Psoas muscle (tissue), 8 donors: ENCODE results near the gene CDC42EP1. TPM values are rescaled to one million over a fixed set of nuclear protein-coding genes. Genes with fewer than 3 reads are reported as not detected.

Experiments used
- ATAC-seq, 4 donors: fragments of 200-7000 bp; cut with Tn5 transposase; one replicate each; pipeline ENCODE4 v1.9.1; 2020; ENCODE audit warnings: moderate library complexity in 3 of 4, mild to moderate bottlenecking in 2 of 4
- DNase-seq, 2 donors: peaks; one replicate each; pipeline ENCODE4 v3.0.0-alpha.2; 2020
- H3K27ac ChIP-seq: fragments of 200-600 bp; one replicate; pipeline ENCODE4 v1.8.0; 2022
- H3K27me3 ChIP-seq, 3 donors: fragments of 200-600 bp in 1 of 3; one replicate each; pipeline versions ENCODE4 v1.6.1 to v1.8.0; 2013 to 2022; ENCODE audit warnings: low read length in 2 of 3, mild to moderate bottlenecking in 2 of 3, moderate library complexity in 1 of 3; ENCODE audit not compliant: insufficient read depth in 3 of 3
- H3K36me3 ChIP-seq, 2 donors: fragments of 200-600 bp in 1 of 2; one replicate each; pipeline versions ENCODE4 v1.6.1 to v1.8.0; 2013 to 2022; ENCODE audit warnings: low read depth in 1 of 2, mild to moderate bottlenecking in 1 of 2, moderate library complexity in 1 of 2; ENCODE audit not compliant: insufficient read depth in 1 of 2
- H3K4me1 ChIP-seq: fragments of 200-600 bp; one replicate; pipeline ENCODE4 v1.8.0; 2022
- H3K4me3 ChIP-seq: fragments of 200-600 bp; one replicate; pipeline ENCODE4 v1.8.0; 2022; ENCODE audit warnings: mild to moderate bottlenecking
- H3K9me3 ChIP-seq: fragments of 200-600 bp; one replicate; pipeline ENCODE4 v1.8.0; 2022
- WGBS, 3 donors: extraction: QIAGEN DNeasy Blood & Tissue Kit; methylation state at CpG; one replicate each; pipeline versions ENCODE4 v1.1.6 to v1.1.7; 2013; 5-methylcytosine and 5-hydroxymethylcytosine counted together
- intact Hi-C, 2 donors: fragments of 100-400 bp; cut with DNase I; formaldehyde crosslinking; loops; one replicate each; pipeline versions ENCODE4 v1.11.0 to v1.14.2; 2022
- polyA plus RNA-seq, 3 donors: library from polyadenylated mRNA; stranded (reverse); fragments of 200-250 nt; gene quantifications; one replicate each; pipeline ENCODE4 v1.2.3, GENCODE V29; 2013
- total RNA-seq, 4 donors: library from RNA; stranded (reverse); fragmentation: NEBNext Ultra II Directional in 2 of 4; extraction: Animal tissue kit (Norgen Biotek cat#: 25700) in 2 of 4; gene quantifications; one replicate each; pipeline versions ENCODE4 v1.2.1 to v1.2.4, GENCODE V29; 2021 to 2023
- TF ChIP-seq, protein P1 (sequence below): fragments of 200-600 bp; IDR thresholded peaks from one replicate; pipeline ENCODE4 v1.8.0; 2022; ENCODE audit warnings: antibody characterized with exemption
- donor health status: healthy with polysubstance abuse.
- donor health status: DM: no; HTN: no; CAD: no; lungs with moderate emphysema.
- donor health status: Bipolar disorder and iron deficiency.
- donor health status: healthy.
- donor health status: DM: yes; HTN: yes; CAD: no.
- donor health status: DM: no; HTN: no; CAD: no.
- donor health status: DM: no; HTN: no; CAD: no.
- donor health status: DM: yes; HTN: yes; CAD: no.

The CDC42EP1 gene
- total and polyA plus RNA-seq, 7 donors: 3.8 to 13.8 (median 6.9) TPM

DNA sequence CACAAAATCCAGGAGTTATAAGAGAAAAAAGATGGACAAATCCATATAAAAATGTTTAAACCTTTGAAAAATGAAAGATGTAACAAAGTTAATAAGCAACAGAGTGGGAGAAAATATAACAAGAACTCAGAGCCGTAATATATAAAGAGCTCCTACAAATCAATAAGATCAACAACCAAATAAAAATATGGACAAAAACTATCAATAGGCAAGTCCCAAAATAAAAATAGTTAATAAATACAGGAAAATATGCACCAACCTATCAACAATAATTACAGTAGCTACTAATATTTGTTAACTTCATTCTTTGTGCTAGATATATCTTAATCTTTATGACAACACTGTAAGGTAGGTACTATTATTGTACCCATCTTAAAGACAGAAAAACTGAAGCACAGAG lies 43.8 kb upstream of the CDC42EP1 start:
- no peak overlapping the region for H3K4me3 ChIP-seq
- H3K27me3 ChIP-seq: peaks cover 0 to 62% (median 13%) of the 10 kb centered on the region in 3 donors
- 33 to 97% (median 96%) methylated on average over 1 of the region's 1 CpG for WGBS, 3 donors
- TF ChIP-seq, protein P1, sequence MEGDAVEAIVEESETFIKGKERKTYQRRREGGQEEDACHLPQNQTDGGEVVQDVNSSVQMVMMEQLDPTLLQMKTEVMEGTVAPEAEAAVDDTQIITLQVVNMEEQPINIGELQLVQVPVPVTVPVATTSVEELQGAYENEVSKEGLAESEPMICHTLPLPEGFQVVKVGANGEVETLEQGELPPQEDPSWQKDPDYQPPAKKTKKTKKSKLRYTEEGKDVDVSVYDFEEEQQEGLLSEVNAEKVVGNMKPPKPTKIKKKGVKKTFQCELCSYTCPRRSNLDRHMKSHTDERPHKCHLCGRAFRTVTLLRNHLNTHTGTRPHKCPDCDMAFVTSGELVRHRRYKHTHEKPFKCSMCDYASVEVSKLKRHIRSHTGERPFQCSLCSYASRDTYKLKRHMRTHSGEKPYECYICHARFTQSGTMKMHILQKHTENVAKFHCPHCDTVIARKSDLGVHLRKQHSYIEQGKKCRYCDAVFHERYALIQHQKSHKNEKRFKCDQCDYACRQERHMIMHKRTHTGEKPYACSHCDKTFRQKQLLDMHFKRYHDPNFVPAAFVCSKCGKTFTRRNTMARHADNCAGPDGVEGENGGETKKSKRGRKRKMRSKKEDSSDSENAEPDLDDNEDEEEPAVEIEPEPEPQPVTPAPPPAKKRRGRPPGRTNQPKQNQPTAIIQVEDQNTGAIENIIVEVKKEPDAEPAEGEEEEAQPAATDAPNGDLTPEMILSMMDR: no peak
- DNase-seq: no peak
- no peak overlapping the region for H3K27ac ChIP-seq
- ATAC-seq: no peak
- no peaks in the 10 kb centered on the region for H3K36me3 ChIP-seq
- H3K4me1 ChIP-seq: peaks cover 5% of the 10 kb centered on the region
- no peaks in the 10 kb centered on the region for H3K9me3 ChIP-seq
- intact Hi-C loops: no loop called here

DNA sequence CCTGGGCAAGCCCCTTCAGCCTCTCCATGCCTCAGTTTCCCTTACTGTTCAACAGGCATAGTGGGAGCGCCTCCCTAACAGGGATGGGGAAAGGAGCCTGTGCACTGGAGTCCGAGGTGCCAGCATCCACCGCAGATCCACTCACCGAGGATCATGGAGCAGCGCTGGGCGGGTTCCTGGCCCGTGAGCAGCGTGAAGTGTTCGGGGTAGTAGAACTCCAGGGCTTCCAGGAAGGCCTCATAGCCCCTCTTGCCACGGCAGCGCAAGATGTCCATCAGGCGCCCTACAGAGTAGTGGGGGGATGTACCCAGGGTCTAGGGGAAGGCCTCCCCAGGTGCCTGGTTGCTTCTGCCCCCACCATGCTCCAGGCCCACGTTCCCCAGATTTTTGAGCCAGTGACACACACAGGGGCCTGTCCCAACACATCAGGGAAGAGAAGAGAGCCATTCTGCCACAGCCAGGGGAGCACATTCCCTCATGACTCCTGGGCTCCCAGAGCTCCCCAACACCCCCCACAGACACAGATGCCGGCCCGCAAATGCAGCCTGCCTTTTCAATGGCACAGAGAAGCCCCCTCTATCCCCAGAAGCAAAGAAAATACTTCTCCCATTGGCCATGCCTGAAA lies 42.3 kb upstream of the CDC42EP1 start:
- Histone ChIP-seq H3K27ac (peak overlapping the region; percentile 16), H3K9me3 (no peaks in the 10 kb centered on the region), H3K4me1 (no peaks in the 10 kb centered on the region), H3K27me3 (peaks cover 0 to 68% (median 13%) of the 10 kb centered on the region in 3 donors), H3K4me3 (peak overlapping the region; percentile 66), H3K36me3 (no peaks in the 10 kb centered on the region)
- DNase-seq (no peak), ATAC-seq (no peak)
- TF ChIP-seq, protein P1: no peak
- intact Hi-C loops: no loop called here
- WGBS, 3 donors: 71 to 80% (median 75%) methylated on average over 15 of the region's 15 CpGs

DNA sequence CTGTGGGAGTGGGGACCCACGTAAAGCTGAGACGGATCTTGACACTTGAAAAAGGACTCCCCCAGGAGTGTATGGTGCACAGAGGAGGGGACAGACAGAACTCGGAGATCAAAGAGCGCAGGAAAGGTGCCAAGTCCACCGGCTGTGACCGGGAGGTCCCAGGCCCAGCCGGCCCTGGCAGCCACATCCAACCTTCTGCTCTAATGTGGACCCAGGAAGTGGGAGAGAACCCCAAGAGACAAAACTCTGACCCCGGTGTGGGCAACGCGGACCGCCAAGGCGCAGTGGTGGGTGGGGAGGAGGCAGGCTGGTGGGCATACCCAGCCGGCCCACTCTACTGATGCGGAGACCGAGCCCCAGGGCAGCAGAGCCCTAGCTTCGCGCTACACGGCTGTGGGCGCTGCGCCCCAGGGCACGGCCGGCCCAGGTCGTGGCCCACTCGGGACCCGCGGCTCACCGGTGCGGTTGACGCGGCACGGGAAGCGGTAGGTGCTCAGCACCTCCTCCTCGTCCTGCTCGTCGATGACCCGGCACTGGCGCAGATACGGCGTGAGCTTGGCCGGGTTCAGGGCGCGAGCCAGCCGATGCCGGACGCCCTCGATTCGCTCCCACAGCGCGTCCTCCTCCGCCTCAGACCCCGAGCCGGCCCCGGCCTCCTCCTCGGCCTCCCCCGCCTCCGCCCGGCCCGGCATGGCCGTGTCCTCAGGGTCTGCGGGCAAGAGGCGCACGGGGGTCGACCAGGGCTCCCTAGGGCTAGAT lies 41.6 kb upstream of the CDC42EP1 start:
- Histone ChIP-seq H3K36me3 (no peaks in the 10 kb centered on the region), H3K9me3 (no peaks in the 10 kb centered on the region), H3K4me3 (peak overlapping the region; percentile 66), H3K27me3 (peaks cover 0 to 74% (median 13%) of the 10 kb centered on the region in 3 donors), H3K27ac (peak overlapping the region; percentile 50), H3K4me1 (no peaks in the 10 kb centered on the region)
- DNase-seq (no peak), ATAC-seq (peak in 1 of 4 donors; percentile 16)
- intact Hi-C loops: no loop called here
- TF ChIP-seq, protein P1: no peak
- WGBS, 3 donors: 9 to 19% (median 16%) methylated on average over 35 to 63 of the region's 63 CpGs

DNA sequence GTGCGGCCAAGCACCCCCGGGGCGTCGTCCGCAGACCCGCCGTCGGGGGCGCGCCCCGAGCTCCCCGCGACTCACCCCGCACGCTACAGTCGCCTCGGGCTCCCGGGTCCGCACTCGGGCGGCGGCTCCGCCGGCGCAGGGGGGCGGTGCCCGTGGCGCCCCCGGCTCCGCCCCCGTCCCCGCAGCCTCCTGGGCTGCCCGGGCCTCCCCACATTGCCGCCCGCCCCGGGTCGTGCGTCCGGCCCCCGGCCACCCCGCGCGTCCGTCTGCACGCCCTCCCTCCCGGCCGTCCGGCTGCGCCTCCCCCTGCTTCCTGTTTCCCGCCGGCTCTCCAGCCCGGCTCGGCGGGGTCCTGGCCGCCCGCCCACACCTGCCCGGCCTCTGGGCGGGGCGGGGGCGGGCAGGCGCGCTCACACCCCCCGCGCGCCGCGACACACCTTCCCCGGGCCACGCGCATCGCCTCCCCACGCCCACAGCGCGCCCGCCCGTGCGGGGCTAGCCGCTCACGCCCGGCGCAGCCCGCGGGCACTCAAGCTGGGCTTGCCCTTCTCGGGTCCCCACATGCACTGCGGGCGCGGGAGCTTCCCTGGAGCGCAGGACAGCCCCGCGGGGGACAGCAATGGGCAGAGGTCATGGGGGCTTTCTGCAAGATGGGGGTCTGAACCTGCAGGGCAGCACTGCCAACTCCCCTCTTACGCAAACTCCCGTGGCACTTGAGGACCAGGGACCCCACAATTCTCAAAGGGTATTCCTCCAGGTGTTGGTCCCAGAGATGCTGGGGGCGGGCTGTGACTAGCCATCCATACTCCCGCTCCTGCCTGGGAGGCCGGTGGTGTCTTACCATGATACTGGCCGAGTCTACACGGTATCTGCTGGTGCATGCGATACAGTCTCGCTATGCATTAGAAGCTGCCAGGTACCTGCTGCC lies 40.7 kb upstream of the CDC42EP1 start, which contains the start of gene CARD10:
Gene CARD10, minus strand, starts transcription at position 148 of the 928 bp plus-strand sequence. CDS start 215 bp downstream, outside the sequence.
- intact Hi-C loops: no loop called here
- Histone ChIP-seq H3K27ac (peak within 1 kb of the TSS; percentile 50), H3K4me1 (no peaks in the 10 kb centered on the region), H3K9me3 (no peaks in the 10 kb centered on the region), H3K27me3 (peaks cover 0 to 75% (median 13%) of the 10 kb centered on the region in 3 donors), H3K36me3 (no peaks in the 10 kb centered on the region), H3K4me3 (peak within 1 kb of the TSS; percentile 66)
- DNase-seq: no peak
- 4 to 10% (median 7%) methylated on average over 43 to 99 of the region's 99 CpGs for WGBS, 3 donors
- ATAC-seq: peak in 2 of 4 donors; percentile 13 to 34
- TF ChIP-seq, protein P1: no peak
